ENCODE measurements around the gene PATL2.

Gene PATL2

DNA sequence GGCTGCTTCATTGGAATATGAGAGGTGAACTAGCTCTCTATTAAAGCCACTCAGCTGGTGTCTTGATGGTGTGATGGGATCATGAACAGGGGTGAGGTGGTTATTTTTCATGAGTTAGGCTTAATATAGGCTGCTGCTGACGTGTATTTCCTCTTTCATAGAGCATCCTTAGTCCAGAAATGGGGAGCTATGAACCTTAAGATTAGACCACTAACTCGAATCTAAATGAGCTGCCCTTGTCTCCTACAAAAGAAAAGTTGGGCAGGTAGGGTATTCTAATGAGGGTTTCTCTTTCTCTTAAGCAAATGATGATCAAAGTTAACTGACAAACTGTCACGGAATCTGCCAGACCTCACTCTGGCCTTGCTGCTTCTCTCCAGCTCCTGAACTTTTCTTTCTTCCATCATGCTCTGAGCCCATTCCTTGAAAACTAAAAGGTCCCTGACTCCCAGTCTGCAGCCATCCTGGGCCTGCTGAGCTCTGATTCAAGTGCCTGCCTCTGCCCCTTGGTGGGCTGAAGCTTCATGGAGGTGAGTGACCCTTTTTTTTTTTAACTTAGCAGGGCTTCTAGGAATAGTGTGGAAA lies 25.1 kb upstream of the PATL2 start, which contains the start of gene TRIM69:
TSS of gene TRIM69 (plus strand) at position 348 of the 585 bp plus-strand sequence. CDS start at position 525, 177 bp downstream.
- Histone ChIP-seq H3K27ac (peak within 1 kb of the TSS; percentile 59), H3K79me2 (no peaks in the 10 kb centered on the region), H3K4me2 (ENCODE audit: low read length) (no peak within 1 kb of the TSS), H3K9me3 (ENCODE audit: control insufficient read depth, low read length) (no peaks in the 10 kb centered on the region), H3K9ac (no peak within 1 kb of the TSS), H2AFZ (peak within 1 kb of the TSS; percentile 66), H3K36me3 (ENCODE audit: control insufficient read depth, insufficient read depth, low read length) (no peaks in the 10 kb centered on the region), H3K4me1 (peaks cover 11% of the 10 kb centered on the region), H3K4me3 (ENCODE audit: low read depth, low read length) (no peak within 1 kb of the TSS), H3K27me3 (ENCODE audit: control insufficient read depth, insufficient read depth, low read length) (no peaks in the 10 kb centered on the region)
- TF ChIP-seq, protein P1, sequence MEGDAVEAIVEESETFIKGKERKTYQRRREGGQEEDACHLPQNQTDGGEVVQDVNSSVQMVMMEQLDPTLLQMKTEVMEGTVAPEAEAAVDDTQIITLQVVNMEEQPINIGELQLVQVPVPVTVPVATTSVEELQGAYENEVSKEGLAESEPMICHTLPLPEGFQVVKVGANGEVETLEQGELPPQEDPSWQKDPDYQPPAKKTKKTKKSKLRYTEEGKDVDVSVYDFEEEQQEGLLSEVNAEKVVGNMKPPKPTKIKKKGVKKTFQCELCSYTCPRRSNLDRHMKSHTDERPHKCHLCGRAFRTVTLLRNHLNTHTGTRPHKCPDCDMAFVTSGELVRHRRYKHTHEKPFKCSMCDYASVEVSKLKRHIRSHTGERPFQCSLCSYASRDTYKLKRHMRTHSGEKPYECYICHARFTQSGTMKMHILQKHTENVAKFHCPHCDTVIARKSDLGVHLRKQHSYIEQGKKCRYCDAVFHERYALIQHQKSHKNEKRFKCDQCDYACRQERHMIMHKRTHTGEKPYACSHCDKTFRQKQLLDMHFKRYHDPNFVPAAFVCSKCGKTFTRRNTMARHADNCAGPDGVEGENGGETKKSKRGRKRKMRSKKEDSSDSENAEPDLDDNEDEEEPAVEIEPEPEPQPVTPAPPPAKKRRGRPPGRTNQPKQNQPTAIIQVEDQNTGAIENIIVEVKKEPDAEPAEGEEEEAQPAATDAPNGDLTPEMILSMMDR (IDR thresholded peaks at IDR 0.05): no peak

DNA sequence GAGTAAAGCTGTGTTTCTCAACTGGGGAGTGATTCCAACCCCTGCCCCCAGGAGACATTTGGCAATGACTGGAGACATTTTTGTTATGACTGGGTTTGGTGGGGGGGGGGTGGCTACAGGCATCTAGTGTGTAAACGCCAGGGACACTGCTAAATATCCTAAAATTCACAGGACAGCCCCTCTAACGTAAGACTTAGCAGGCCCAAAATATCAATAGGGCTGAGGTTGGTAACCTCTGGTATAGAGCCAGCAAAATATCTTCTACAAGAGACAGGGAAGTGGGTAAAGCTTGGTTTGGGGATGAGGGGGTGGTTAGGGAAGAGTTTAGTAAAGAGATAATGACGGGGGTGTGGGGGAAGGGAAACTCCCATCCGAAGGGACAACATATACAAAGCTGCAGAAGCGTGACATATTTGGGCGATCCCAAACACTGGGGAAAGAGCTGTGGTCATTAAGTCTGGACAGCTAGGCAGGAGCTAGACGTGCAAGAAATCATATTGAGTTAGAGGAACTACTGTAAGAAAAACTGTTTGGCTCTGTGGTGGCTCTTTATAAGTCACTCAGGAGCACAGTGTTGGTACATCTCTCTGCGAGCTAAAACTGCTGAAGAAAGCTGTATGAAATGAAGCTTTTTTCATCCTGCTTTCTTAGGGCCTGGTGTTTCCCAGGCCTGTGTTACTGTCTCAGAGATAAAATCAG lies 24.5 kb upstream of the PATL2 start:
- Histone ChIP-seq H3K27ac (peak overlapping the region; percentile 59), H3K9ac (no peak overlapping the region)
- TF ChIP-seq, protein P1 (IDR thresholded peaks at IDR 0.05): no peak

DNA sequence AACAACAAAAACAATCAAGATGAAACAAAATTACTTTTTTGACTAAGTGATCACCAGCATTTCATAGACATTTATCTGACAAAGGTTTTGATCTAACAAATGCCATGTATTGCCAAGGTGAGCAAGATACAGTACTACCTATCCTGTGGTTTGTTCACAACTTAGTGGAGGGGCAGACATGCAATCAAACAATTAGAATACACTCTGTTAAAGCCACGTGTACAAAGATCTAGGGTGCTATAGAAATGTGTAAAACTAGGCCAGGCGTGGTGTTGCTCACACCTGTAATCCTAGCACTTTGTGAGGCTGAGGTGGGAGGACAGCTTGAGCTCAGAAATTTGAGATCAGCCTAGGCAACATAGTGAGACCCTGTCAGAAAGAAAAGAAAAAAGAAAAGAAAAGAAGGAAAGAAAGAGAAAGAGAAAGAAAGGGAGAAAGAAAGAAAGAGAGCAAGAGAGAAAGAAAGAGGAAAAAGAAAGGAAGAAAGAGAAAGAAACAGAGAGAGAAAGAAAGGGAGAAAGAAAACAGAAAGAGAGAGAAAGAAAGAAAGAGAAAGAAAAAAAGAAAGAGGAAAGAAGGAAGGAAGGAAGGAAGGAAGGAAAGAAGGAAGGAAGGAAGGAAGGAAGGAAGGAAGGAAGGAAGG lies 23.8 kb upstream of the PATL2 start:
- Histone ChIP-seq H3K4me2 (ENCODE audit: low read length) (no peak overlapping the region), H2AFZ (no peak overlapping the region), H3K27ac (no peak overlapping the region), H3K4me3 (ENCODE audit: low read depth, low read length) (no peak overlapping the region), H3K79me2 (no peaks in the 10 kb centered on the region), H3K4me1 (peaks cover 11% of the 10 kb centered on the region), H3K27me3 (ENCODE audit: control insufficient read depth, insufficient read depth, low read length) (no peaks in the 10 kb centered on the region), H3K9me3 (ENCODE audit: control insufficient read depth, low read length) (no peaks in the 10 kb centered on the region), H3K36me3 (ENCODE audit: control insufficient read depth, insufficient read depth, low read length) (no peaks in the 10 kb centered on the region), H3K9ac (no peak overlapping the region)
- TF ChIP-seq, protein P1 (IDR thresholded peaks at IDR 0.05): no peak

More for the DNA sequence above, 24.5 kb upstream of the PATL2 start:
- Histone ChIP-seq H3K27me3 (ENCODE audit: control insufficient read depth, insufficient read depth, low read length) (no peaks in the 10 kb centered on the region), H3K4me3 (ENCODE audit: low read depth, low read length) (no peak overlapping the region), H3K36me3 (ENCODE audit: control insufficient read depth, insufficient read depth, low read length) (no peaks in the 10 kb centered on the region), H3K9me3 (ENCODE audit: control insufficient read depth, low read length) (no peaks in the 10 kb centered on the region), H2AFZ (peak overlapping the region; percentile 66), H3K4me1 (peaks cover 11% of the 10 kb centered on the region), H3K79me2 (no peaks in the 10 kb centered on the region), H3K4me2 (ENCODE audit: low read length) (no peak overlapping the region)

DNA sequence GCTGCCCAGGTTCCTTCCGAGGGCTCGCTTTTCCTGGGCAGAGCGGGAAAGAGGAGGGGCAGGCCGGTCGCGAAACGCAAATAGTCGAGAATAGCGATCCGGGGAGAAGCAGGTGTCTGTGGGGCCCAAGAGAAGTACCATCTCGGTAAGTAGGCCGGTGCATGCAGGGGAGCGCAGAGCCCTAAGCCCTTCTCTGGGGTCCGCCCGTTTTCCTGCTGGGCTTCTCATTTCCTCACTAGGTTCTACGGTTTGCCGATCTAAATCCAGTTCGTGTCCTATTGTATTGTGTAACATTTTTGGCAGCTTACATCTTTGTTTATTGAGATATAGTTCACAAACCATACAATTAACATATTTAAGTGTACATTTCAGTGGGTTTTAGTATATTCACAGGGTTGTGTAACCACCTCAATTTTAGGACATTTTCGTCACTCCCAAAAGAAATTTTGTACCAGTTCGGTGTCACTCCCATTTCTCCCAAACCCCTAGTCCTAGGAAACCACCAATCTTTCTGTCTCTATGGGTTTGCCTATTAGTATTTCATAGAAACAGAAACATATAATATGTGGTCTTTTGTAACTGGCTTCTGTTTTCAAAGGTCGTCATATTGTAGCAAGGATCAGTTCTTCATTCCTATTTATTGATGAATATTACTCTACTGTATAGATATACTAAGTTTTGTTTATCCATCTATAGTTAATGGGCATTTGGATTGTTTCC lies 18.4 kb upstream of the PATL2 start:
- H3K4me3 ChIP-seq (ENCODE audit: low read depth, low read length): peak overlapping the region; percentile 97
- peak overlapping the region; percentile 94 for H3K27ac ChIP-seq
- no peaks in the 10 kb centered on the region for H3K79me2 ChIP-seq
- peak overlapping the region; percentile 84 for H3K4me2 ChIP-seq (ENCODE audit: low read length)
- no peaks in the 10 kb centered on the region for H3K27me3 ChIP-seq (ENCODE audit: control insufficient read depth, insufficient read depth, low read length)
- H3K9me3 ChIP-seq (ENCODE audit: control insufficient read depth, low read length): no peaks in the 10 kb centered on the region
- peaks cover 6% of the 10 kb centered on the region for H3K4me1 ChIP-seq
- no peaks in the 10 kb centered on the region for H3K36me3 ChIP-seq (ENCODE audit: control insufficient read depth, insufficient read depth, low read length)
- H3K9ac ChIP-seq: peak overlapping the region; percentile 21
- TF ChIP-seq, protein P1 (IDR thresholded peaks at IDR 0.05): no peak
- peak overlapping the region; percentile 78 for H2AFZ ChIP-seq
